ENCODE results near the gene SPDYE6. TPM values are rescaled to one million over a fixed set of nuclear protein-coding genes. Genes with fewer than 3 reads are reported as not detected.

The SPDYE6 gene
- total RNA-seq, 1 experiment from 2014 or later, result not detected

- H3K36me3 ChIP-seq (ENCODE audit: insufficient read depth, low read length, poor library complexity, severe bottlenecking), result peaks cover 64% of the 10 kb centered on the region
- H3K27ac ChIP-seq (ENCODE audit: low read depth, low read length, poor library complexity, severe bottlenecking), result no peak overlapping the region
- H3K9me3 ChIP-seq (ENCODE audit: low read depth, low read length, poor library complexity, severe bottlenecking), result no peaks in the 10 kb centered on the region
- H3K4me1 ChIP-seq (ENCODE audit: insufficient read depth, low read length, poor library complexity, severe bottlenecking), result peaks cover 8% of the 10 kb centered on the region
- H3K27me3 ChIP-seq (replicated peaks; ENCODE audit: insufficient read depth, low read depth, low read length, poor library complexity), result no peaks in the 10 kb centered on the region
- BruUV-seq (replicated peaks), result no TSS peak
- no peak for DNase-seq (ENCODE audit: low spot score)
- CTCF ChIA-PET, result no interaction called here
- TF ChIP-seq EZH2 (IDR thresholded peaks at IDR 0.05; ENCODE audit: borderline replicate concordance, low read depth, low read length, poor library complexity, severe bottlenecking), result no peak
- TF ChIP-seq, protein P1, sequence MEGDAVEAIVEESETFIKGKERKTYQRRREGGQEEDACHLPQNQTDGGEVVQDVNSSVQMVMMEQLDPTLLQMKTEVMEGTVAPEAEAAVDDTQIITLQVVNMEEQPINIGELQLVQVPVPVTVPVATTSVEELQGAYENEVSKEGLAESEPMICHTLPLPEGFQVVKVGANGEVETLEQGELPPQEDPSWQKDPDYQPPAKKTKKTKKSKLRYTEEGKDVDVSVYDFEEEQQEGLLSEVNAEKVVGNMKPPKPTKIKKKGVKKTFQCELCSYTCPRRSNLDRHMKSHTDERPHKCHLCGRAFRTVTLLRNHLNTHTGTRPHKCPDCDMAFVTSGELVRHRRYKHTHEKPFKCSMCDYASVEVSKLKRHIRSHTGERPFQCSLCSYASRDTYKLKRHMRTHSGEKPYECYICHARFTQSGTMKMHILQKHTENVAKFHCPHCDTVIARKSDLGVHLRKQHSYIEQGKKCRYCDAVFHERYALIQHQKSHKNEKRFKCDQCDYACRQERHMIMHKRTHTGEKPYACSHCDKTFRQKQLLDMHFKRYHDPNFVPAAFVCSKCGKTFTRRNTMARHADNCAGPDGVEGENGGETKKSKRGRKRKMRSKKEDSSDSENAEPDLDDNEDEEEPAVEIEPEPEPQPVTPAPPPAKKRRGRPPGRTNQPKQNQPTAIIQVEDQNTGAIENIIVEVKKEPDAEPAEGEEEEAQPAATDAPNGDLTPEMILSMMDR (conservative IDR thresholded peaks at IDR 0.05; ENCODE audit: low read depth, low read length), result no peak
- no peak overlapping the region for H3K4me3 ChIP-seq (ENCODE audit: low read depth, low read length, poor library complexity, severe bottlenecking)
- intact Hi-C loops (cut with micrococcal nuclease; ENCODE audit: unreplicated experiment), result no loop called here
- POLR2A ChIA-PET (ENCODE audit: low non-redundant PET), result no interaction called here
Measured at GRCh38 chr7:102400360-102400759, 44.1 kb upstream of the SPDYE6 start.

DNA sequence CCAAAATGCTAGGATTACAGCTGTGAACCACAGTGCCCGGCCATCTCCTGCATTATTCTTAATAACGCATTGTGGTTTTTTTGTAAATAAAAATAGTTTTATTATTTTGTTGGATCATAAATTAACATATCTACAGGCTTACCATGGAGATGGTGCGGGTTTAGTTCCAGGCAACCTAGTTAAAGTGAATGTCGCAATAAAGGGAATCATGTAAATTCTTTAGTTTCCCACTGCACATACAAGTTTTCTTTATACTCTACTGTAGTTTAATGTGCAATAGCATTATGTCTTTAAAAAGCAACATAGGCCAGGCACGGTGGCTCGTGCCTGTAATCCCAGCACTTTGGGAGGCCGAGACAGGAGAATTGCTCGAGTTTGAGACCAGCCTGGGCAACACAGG lies 42.3 kb upstream of the SPDYE6 start:
- CTCF ChIA-PET, result no interaction called here

DNA sequence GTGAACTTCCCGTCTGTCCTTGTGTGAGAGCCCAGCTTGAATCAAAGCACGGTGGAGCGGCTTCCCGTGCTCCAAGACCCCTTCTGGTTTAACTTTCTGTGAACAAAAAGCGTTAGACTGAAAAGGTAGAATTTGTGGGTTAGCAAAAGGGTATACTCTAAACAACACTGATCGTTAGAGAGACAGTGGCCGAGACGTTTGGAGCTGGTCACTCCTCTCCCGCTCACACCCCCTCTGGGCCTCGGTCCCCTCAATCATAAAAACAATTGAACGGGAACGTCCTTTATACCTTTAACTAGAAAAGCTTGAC lies 40.4 kb upstream of the SPDYE6 start:
- peaks cover 11% of the 10 kb centered on the region for H3K4me1 ChIP-seq (ENCODE audit: insufficient read depth, low read length, poor library complexity, severe bottlenecking)
- TSS peak; percentile 40 for BruUV-seq (replicated peaks)
- no peaks in the 10 kb centered on the region for H3K9me3 ChIP-seq (ENCODE audit: low read depth, low read length, poor library complexity, severe bottlenecking)
- H3K27ac ChIP-seq (ENCODE audit: low read depth, low read length, poor library complexity, severe bottlenecking), result peak overlapping the region; percentile 95
- intact Hi-C loops (cut with micrococcal nuclease; ENCODE audit: unreplicated experiment), result no loop called here
- no peaks in the 10 kb centered on the region for H3K27me3 ChIP-seq (replicated peaks; ENCODE audit: insufficient read depth, low read depth, low read length, poor library complexity)
- TF ChIP-seq, protein P1 (conservative IDR thresholded peaks at IDR 0.05; ENCODE audit: low read depth, low read length), result no peak
- H3K36me3 ChIP-seq (ENCODE audit: insufficient read depth, low read length, poor library complexity, severe bottlenecking), result peaks cover 28% of the 10 kb centered on the region
- ChIA-PET POLR2A (ENCODE audit: low non-redundant PET) (interaction anchor here (0.5 to 1.2 kb wide), 2 partner anchors 17 to 47 kb away, joined by 4 to 19 read pairs; no protein-coding TSS in a partner anchor), CTCF (no interaction called here)
- DNase-seq (ENCODE audit: low spot score), result no peak
- peak overlapping the region; percentile 94 for H3K4me3 ChIP-seq (ENCODE audit: low read depth, low read length, poor library complexity, severe bottlenecking)

More for the DNA sequence above, 42.3 kb upstream of the SPDYE6 start:
- H3K27me3 ChIP-seq (replicated peaks; ENCODE audit: insufficient read depth, low read depth, low read length, poor library complexity), result no peaks in the 10 kb centered on the region
- H3K27ac ChIP-seq (ENCODE audit: low read depth, low read length, poor library complexity, severe bottlenecking), result no peak overlapping the region
- H3K9me3 ChIP-seq (ENCODE audit: low read depth, low read length, poor library complexity, severe bottlenecking), result no peaks in the 10 kb centered on the region
- TF ChIP-seq EZH2 (IDR thresholded peaks at IDR 0.05; ENCODE audit: borderline replicate concordance, low read depth, low read length, poor library complexity, severe bottlenecking), result no peak
- TF ChIP-seq, protein P1 (conservative IDR thresholded peaks at IDR 0.05; ENCODE audit: low read depth, low read length), result no peak
- no TSS peak for BruUV-seq (replicated peaks)
- no peak overlapping the region for H3K4me3 ChIP-seq (ENCODE audit: low read depth, low read length, poor library complexity, severe bottlenecking)
- POLR2A ChIA-PET (ENCODE audit: low non-redundant PET), result no interaction called here
- peaks cover 46% of the 10 kb centered on the region for H3K36me3 ChIP-seq (ENCODE audit: insufficient read depth, low read length, poor library complexity, severe bottlenecking)
- peaks cover 11% of the 10 kb centered on the region for H3K4me1 ChIP-seq (ENCODE audit: insufficient read depth, low read length, poor library complexity, severe bottlenecking)
- no peak for DNase-seq (ENCODE audit: low spot score)
- intact Hi-C loops (cut with micrococcal nuclease; ENCODE audit: unreplicated experiment), result no loop called here

All from A673 (cell line).